ENCODE data around the gene STUM.
"Not testable (repeated sequence)": the region's sequence is repeated elsewhere in the genome, so short reads cannot be mapped to it uniquely, and the experiment has no call there.

The STUM gene

GRCh38 chr1:226611301-226611700 lies 62.7 kb downstream of the STUM start:
- no CpG with 5 or more reads among the region's 8 CpGs for WGBS (ENCODE audit: insufficient coverage, insufficient read length)
- H3K4me3 ChIP-seq (ENCODE audit: low read length) = no peak overlapping the region
- no peaks in the 10 kb centered on the region; the same call in 1 of the 2 replicates for H3K9me3 ChIP-seq (ENCODE audit: control insufficient read depth, insufficient read depth, low read length)
- H3K4me1 ChIP-seq (ENCODE audit: control insufficient read depth, insufficient read depth, low read length) = no peaks in the 10 kb centered on the region; the same call in 1 of the 2 replicates
- no peak for DNase-seq (ENCODE audit: low read depth, low spot score)
- H3K36me3 ChIP-seq (ENCODE audit: control insufficient read depth, insufficient read depth, low read length) = no peaks in the 10 kb centered on the region
- no peak overlapping the region for H3K27ac ChIP-seq (ENCODE audit: low read length)
- H3K27me3 ChIP-seq (ENCODE audit: control insufficient read depth, insufficient read depth, low read length) = no peaks in the 10 kb centered on the region

- DNase-seq (ENCODE audit: low read depth, low spot score); H3K36me3 ChIP-seq (ENCODE audit: control insufficient read depth, insufficient read depth, low read length); H3K27me3 ChIP-seq (ENCODE audit: control insufficient read depth, insufficient read depth, low read length); H3K4me1 ChIP-seq (ENCODE audit: control insufficient read depth, insufficient read depth, low read length); H3K9me3 ChIP-seq (ENCODE audit: control insufficient read depth, insufficient read depth, low read length); H3K4me3 ChIP-seq (ENCODE audit: low read length); H3K27ac ChIP-seq (ENCODE audit: low read length): not testable (repeated sequence)
- no CpG with 5 or more reads among the region's 6 CpGs for WGBS (ENCODE audit: insufficient coverage, insufficient read length)
These were observed 63.4 kb downstream of the STUM start for GRCh38 chr1:226611980-226612379.

- WGBS (ENCODE audit: insufficient coverage, insufficient read length) = no CpG with 5 or more reads among the region's 9 CpGs
- DNase-seq (ENCODE audit: low read depth, low spot score) = no peak
These were observed 67.3 kb downstream of the STUM start for GRCh38 chr1:226615876-226616275.

GRCh38 chr1:226616636-226617035 lies 68.1 kb downstream of the STUM start:
- no peaks in the 10 kb centered on the region; the same call in 1 of the 2 replicates for H3K9me3 ChIP-seq (ENCODE audit: control insufficient read depth, insufficient read depth, low read length)
- no CpG with 5 or more reads among the region's 1 CpG for WGBS (ENCODE audit: insufficient coverage, insufficient read length)
- no peaks in the 10 kb centered on the region for H3K4me1 ChIP-seq (ENCODE audit: control insufficient read depth, insufficient read depth, low read length)
- no peak overlapping the region for H3K27ac ChIP-seq (ENCODE audit: low read length)
- H3K36me3 ChIP-seq (ENCODE audit: control insufficient read depth, insufficient read depth, low read length) = no peaks in the 10 kb centered on the region
- no peak overlapping the region for H3K4me3 ChIP-seq (ENCODE audit: low read length)
- no peaks in the 10 kb centered on the region for H3K27me3 ChIP-seq (ENCODE audit: control insufficient read depth, insufficient read depth, low read length)
- no peak for DNase-seq (ENCODE audit: low read depth, low spot score)

More at GRCh38 chr1:226615876-226616275, 67.3 kb downstream of the STUM start:
- Histone ChIP-seq H3K9me3 (ENCODE audit: control insufficient read depth, insufficient read depth, low read length) (no peaks in the 10 kb centered on the region; the same call in 1 of the 2 replicates), H3K36me3 (ENCODE audit: control insufficient read depth, insufficient read depth, low read length) (no peaks in the 10 kb centered on the region), H3K27me3 (ENCODE audit: control insufficient read depth, insufficient read depth, low read length) (no peaks in the 10 kb centered on the region), H3K4me3 (ENCODE audit: low read length) (no peak overlapping the region), H3K27ac (ENCODE audit: low read length) (no peak overlapping the region), H3K4me1 (ENCODE audit: control insufficient read depth, insufficient read depth, low read length) (no peaks in the 10 kb centered on the region)

- no CpG with 5 or more reads among the region's 8 CpGs for WGBS (ENCODE audit: insufficient coverage, insufficient read length)
- Histone ChIP-seq H3K4me3 (ENCODE audit: low read length) (no peak overlapping the region), H3K4me1 (ENCODE audit: control insufficient read depth, insufficient read depth, low read length) (no peaks in the 10 kb centered on the region), H3K27ac (ENCODE audit: low read length) (no peak overlapping the region), H3K27me3 (ENCODE audit: control insufficient read depth, insufficient read depth, low read length) (no peaks in the 10 kb centered on the region), H3K9me3 (ENCODE audit: control insufficient read depth, insufficient read depth, low read length) (no peaks in the 10 kb centered on the region; the same call in 1 of the 2 replicates), H3K36me3 (ENCODE audit: control insufficient read depth, insufficient read depth, low read length) (no peaks in the 10 kb centered on the region)
- DNase-seq (ENCODE audit: low read depth, low spot score) = no peak
These were observed 68.5 kb downstream of the STUM start for GRCh38 chr1:226617109-226617508.

GRCh38 chr1:226617719-226618118 lies 69.2 kb downstream of the STUM start:
- H3K27ac ChIP-seq (ENCODE audit: low read length); H3K4me1 ChIP-seq (ENCODE audit: control insufficient read depth, insufficient read depth, low read length); H3K9me3 ChIP-seq (ENCODE audit: control insufficient read depth, insufficient read depth, low read length); DNase-seq (ENCODE audit: low read depth, low spot score); H3K4me3 ChIP-seq (ENCODE audit: low read length); H3K36me3 ChIP-seq (ENCODE audit: control insufficient read depth, insufficient read depth, low read length); H3K27me3 ChIP-seq (ENCODE audit: control insufficient read depth, insufficient read depth, low read length): not testable (repeated sequence)
- WGBS (ENCODE audit: insufficient coverage, insufficient read length) = no CpG with 5 or more reads among the region's 1 CpG

GRCh38 chr1:226618380-226618779 lies 69.8 kb downstream of the STUM start:
- H3K27me3 ChIP-seq (ENCODE audit: control insufficient read depth, insufficient read depth, low read length) = no peaks in the 10 kb centered on the region
- H3K4me3 ChIP-seq (ENCODE audit: low read length) = no peak overlapping the region
- H3K9me3 ChIP-seq (ENCODE audit: control insufficient read depth, insufficient read depth, low read length) = no peaks in the 10 kb centered on the region; the same call in 1 of the 2 replicates
- DNase-seq (ENCODE audit: low read depth, low spot score) = no peak
- H3K27ac ChIP-seq (ENCODE audit: low read length) = no peak overlapping the region
- no peaks in the 10 kb centered on the region for H3K4me1 ChIP-seq (ENCODE audit: control insufficient read depth, insufficient read depth, low read length)
- no CpG with 5 or more reads among the region's 5 CpGs for WGBS (ENCODE audit: insufficient coverage, insufficient read length)
- no peaks in the 10 kb centered on the region for H3K36me3 ChIP-seq (ENCODE audit: control insufficient read depth, insufficient read depth, low read length)

DNA sequence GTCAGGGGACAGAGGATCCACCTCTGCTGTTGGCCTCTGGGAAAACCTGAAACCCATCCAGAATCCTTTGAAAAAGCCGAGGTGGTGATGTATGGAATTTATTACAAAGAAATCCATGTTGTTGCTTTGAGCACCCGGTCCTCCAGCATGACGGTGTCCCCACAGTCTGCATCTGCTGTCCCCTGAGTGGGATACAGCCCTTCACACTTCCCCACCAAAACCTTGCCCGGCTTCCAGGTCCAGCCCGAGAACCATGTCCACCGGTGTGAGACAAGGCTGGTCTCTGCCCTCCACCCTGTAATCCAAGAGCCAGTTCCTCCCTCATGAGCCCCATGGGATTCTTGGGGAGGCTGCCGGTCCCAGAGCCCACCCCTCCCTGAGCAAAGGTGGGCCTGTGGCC lies 70.5 kb downstream of the STUM start:
- no CpG with 5 or more reads among the region's 7 CpGs for WGBS (ENCODE audit: insufficient coverage, insufficient read length)
- no peaks in the 10 kb centered on the region for H3K4me1 ChIP-seq (ENCODE audit: control insufficient read depth, insufficient read depth, low read length)
- no peaks in the 10 kb centered on the region for H3K36me3 ChIP-seq (ENCODE audit: control insufficient read depth, insufficient read depth, low read length)
- DNase-seq (ENCODE audit: low read depth, low spot score) = no peak
- no peak overlapping the region for H3K27ac ChIP-seq (ENCODE audit: low read length)
- H3K9me3 ChIP-seq (ENCODE audit: control insufficient read depth, insufficient read depth, low read length) = no peaks in the 10 kb centered on the region; the same call in 1 of the 2 replicates
- H3K4me3 ChIP-seq (ENCODE audit: low read length) = no peak overlapping the region
- no peaks in the 10 kb centered on the region for H3K27me3 ChIP-seq (ENCODE audit: control insufficient read depth, insufficient read depth, low read length)

GRCh38 chr1:226622012-226622411 lies 73.4 kb downstream of the STUM start:
- no peaks in the 10 kb centered on the region for H3K36me3 ChIP-seq (ENCODE audit: control insufficient read depth, insufficient read depth, low read length)

GRCh38 chr1:226624526-226624925 lies 76.0 kb downstream of the STUM start:
- Histone ChIP-seq H3K36me3 (ENCODE audit: control insufficient read depth, insufficient read depth, low read length) (no peaks in the 10 kb centered on the region), H3K27me3 (ENCODE audit: control insufficient read depth, insufficient read depth, low read length) (peaks cover 3% of the 10 kb centered on the region; the same call in 1 of the 2 replicates), H3K4me3 (ENCODE audit: low read length) (no peak overlapping the region), H3K27ac (ENCODE audit: low read length) (no peak overlapping the region), H3K4me1 (ENCODE audit: control insufficient read depth, insufficient read depth, low read length) (no peaks in the 10 kb centered on the region), H3K9me3 (ENCODE audit: control insufficient read depth, insufficient read depth, low read length) (no peaks in the 10 kb centered on the region)
- WGBS (ENCODE audit: insufficient coverage, insufficient read length) = no CpG with 5 or more reads among the region's 5 CpGs
- DNase-seq (ENCODE audit: low read depth, low spot score) = no peak

More at GRCh38 chr1:226622012-226622411, 73.4 kb downstream of the STUM start:
- Histone ChIP-seq H3K27me3 (ENCODE audit: control insufficient read depth, insufficient read depth, low read length) (peaks cover 3% of the 10 kb centered on the region; the same call in 1 of the 2 replicates), H3K27ac (ENCODE audit: low read length) (no peak overlapping the region), H3K4me1 (ENCODE audit: control insufficient read depth, insufficient read depth, low read length) (no peaks in the 10 kb centered on the region), H3K4me3 (ENCODE audit: low read length) (no peak overlapping the region), H3K9me3 (ENCODE audit: control insufficient read depth, insufficient read depth, low read length) (no peaks in the 10 kb centered on the region; the same call in 1 of the 2 replicates)
- no peak for DNase-seq (ENCODE audit: low read depth, low spot score)

DNA sequence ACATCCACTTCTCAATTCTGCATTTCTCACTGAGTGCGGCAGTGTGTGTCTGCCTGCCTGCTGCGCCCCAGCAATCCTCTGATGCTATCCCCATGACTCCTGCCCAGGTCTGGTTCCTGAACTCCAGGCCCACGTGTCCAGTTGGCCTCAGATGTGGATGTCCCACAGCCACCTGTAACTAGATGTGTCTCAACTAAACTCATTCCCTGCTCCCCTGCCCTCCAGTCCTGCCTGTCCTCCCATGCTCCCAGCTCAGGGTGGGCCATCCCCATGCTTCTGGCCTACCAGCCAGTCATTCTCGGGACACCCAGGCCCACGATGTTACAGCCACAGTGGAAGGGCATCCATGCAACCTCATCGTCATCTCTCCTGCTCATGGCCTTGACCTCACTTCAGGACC lies 76.8 kb downstream of the STUM start:
- no peak overlapping the region for H3K27ac ChIP-seq (ENCODE audit: low read length)
- WGBS (ENCODE audit: insufficient coverage, insufficient read length) = no CpG with 5 or more reads among the region's 6 CpGs
- no peak for DNase-seq (ENCODE audit: low read depth, low spot score)

More for the DNA sequence above, 76.8 kb downstream of the STUM start:
- Histone ChIP-seq H3K4me1 (ENCODE audit: control insufficient read depth, insufficient read depth, low read length) (no peaks in the 10 kb centered on the region), H3K9me3 (ENCODE audit: control insufficient read depth, insufficient read depth, low read length) (no peaks in the 10 kb centered on the region), H3K36me3 (ENCODE audit: control insufficient read depth, insufficient read depth, low read length) (no peaks in the 10 kb centered on the region), H3K27me3 (ENCODE audit: control insufficient read depth, insufficient read depth, low read length) (peaks cover 3% of the 10 kb centered on the region; the same call in 1 of the 2 replicates), H3K4me3 (ENCODE audit: low read length) (no peak overlapping the region)

Measured in iPS DF 6.9 (cell line).